ENCODE data around the gene CSRNP3. TPM values are rescaled to one million over a fixed set of nuclear protein-coding genes. Genes with fewer than 3 reads are reported as not detected.

CSRNP3 gene
- polyA plus RNA-seq, 1 donor (not counting 4 experiments of a cell fraction or from before 2014, with no cell fraction given): 0.87 TPM

- FAIRE-seq: no peak
- no peak for DNase-seq (ENCODE audit: low read depth, low spot score)
- Histone ChIP-seq H3K27ac (ENCODE audit: control insufficient read depth, insufficient read depth, low read length) (no peak overlapping the region), H3K36me3 (ENCODE audit: control insufficient read depth in 2 of 2, extremely low read depth in 1 of 2, insufficient read depth in 2 of 2, low read length in 2 of 2) (no peaks in the 10 kb centered on the region), H3K4me3 (ENCODE audit: control insufficient read depth in 2 of 3, extremely low read depth in 1 of 3, insufficient read depth in 2 of 3, low read depth in 1 of 3, low read length in 3 of 3) (no peak overlapping the region), H3K79me2 (ENCODE audit: control insufficient read depth, insufficient read depth, low read length) (no peaks in the 10 kb centered on the region), H4K20me1 (ENCODE audit: control insufficient read depth, extremely low read depth, insufficient read depth, low read length) (no peaks in the 10 kb centered on the region), H3K4me2 (ENCODE audit: control insufficient read depth, extremely low read depth, insufficient read depth, low read depth, low read length) (no peak overlapping the region), H3K27me3 (ENCODE audit: control insufficient read depth, extremely low read depth, insufficient read depth, low read length) (no peaks in the 10 kb centered on the region), H2AFZ (ENCODE audit: control insufficient read depth, low read length) (no peak overlapping the region), H3K4me1 (ENCODE audit: control insufficient read depth, extremely low read depth, insufficient read depth, low read length) (no peaks in the 10 kb centered on the region), H3K9me1 (ENCODE audit: control insufficient read depth, extremely low read depth, insufficient read depth, low read length) (no peaks in the 10 kb centered on the region), H3K9me3 (ENCODE audit: control insufficient read depth, low read depth, low read length) (no peaks in the 10 kb centered on the region), H3K9ac (ENCODE audit: control insufficient read depth, extremely low read depth, insufficient read depth, low read length) (no peak overlapping the region)
- dilution Hi-C loops (cut with MboI; ENCODE audit: extremely low pct_ligation_motif_present, low sequenced_read_pairs): no loop called here
- TF ChIP-seq CTCF (optimal IDR thresholded peaks at IDR 0.05 in 1 of 3, IDR thresholded peaks at IDR 0.05 in 1 of 3, conservative IDR thresholded peaks at IDR 0.05 in 1 of 3; ENCODE audit: extremely low read depth in 1 of 3, insufficient read depth in 2 of 3, low read length in 3 of 3): no peak
- TF ChIP-seq EZH2 (IDR thresholded peaks at IDR 0.05; ENCODE audit: low read length): no peak
Observed at GRCh38 chr2:165547900-165548299, 78.4 kb downstream of the CSRNP3 start.

GRCh38 chr2:165549619-165550018, 80.1 kb downstream of the CSRNP3 start:
- Histone ChIP-seq H3K4me1 (ENCODE audit: control insufficient read depth, extremely low read depth, insufficient read depth, low read length) (no peaks in the 10 kb centered on the region), H3K79me2 (ENCODE audit: control insufficient read depth, insufficient read depth, low read length) (no peaks in the 10 kb centered on the region), H3K4me2 (ENCODE audit: control insufficient read depth, extremely low read depth, insufficient read depth, low read depth, low read length) (no peak overlapping the region), H3K4me3 (ENCODE audit: control insufficient read depth in 2 of 3, extremely low read depth in 1 of 3, insufficient read depth in 2 of 3, low read depth in 1 of 3, low read length in 3 of 3) (no peak overlapping the region), H3K27ac (ENCODE audit: control insufficient read depth, insufficient read depth, low read length) (no peak overlapping the region), H3K36me3 (ENCODE audit: control insufficient read depth in 2 of 2, extremely low read depth in 1 of 2, insufficient read depth in 2 of 2, low read length in 2 of 2) (no peaks in the 10 kb centered on the region), H3K9me1 (ENCODE audit: control insufficient read depth, extremely low read depth, insufficient read depth, low read length) (no peaks in the 10 kb centered on the region), H3K9ac (ENCODE audit: control insufficient read depth, extremely low read depth, insufficient read depth, low read length) (no peak overlapping the region), H3K27me3 (ENCODE audit: control insufficient read depth, extremely low read depth, insufficient read depth, low read length) (no peaks in the 10 kb centered on the region), H2AFZ (ENCODE audit: control insufficient read depth, low read length) (no peak overlapping the region), H4K20me1 (ENCODE audit: control insufficient read depth, extremely low read depth, insufficient read depth, low read length) (no peaks in the 10 kb centered on the region), H3K9me3 (ENCODE audit: control insufficient read depth, low read depth, low read length) (no peaks in the 10 kb centered on the region)
- FAIRE-seq (no peak), DNase-seq (ENCODE audit: low read depth, low spot score) (no peak)
- dilution Hi-C loops (cut with MboI; ENCODE audit: extremely low pct_ligation_motif_present, low sequenced_read_pairs): no loop called here
- TF ChIP-seq EZH2 (IDR thresholded peaks at IDR 0.05; ENCODE audit: low read length) (no peak), CTCF (optimal IDR thresholded peaks at IDR 0.05 in 1 of 3, IDR thresholded peaks at IDR 0.05 in 1 of 3, conservative IDR thresholded peaks at IDR 0.05 in 1 of 3; ENCODE audit: extremely low read depth in 1 of 3, insufficient read depth in 2 of 3, low read length in 3 of 3) (no peak)
